Stimulated activated CD8-positive, alpha-beta memory T cell treated with anti-CD3 and anti-CD28 coated beads, Interleukin-4, amount 100 ng/mL, for 24 hours (primary cell): ENCODE results near the gene CEACAM8.
"Not testable (repeated sequence)": the region's sequence is repeated elsewhere in the genome, so short reads cannot be mapped to it uniquely, and the experiment has no call there.

ENCODE experiments used
- DNase-seq: peaks from one replicate; pipeline ENCODE4 v3.0.0-alpha.2; 2020; ENCODE audit warnings: low read depth

Gene CEACAM8

DNA sequence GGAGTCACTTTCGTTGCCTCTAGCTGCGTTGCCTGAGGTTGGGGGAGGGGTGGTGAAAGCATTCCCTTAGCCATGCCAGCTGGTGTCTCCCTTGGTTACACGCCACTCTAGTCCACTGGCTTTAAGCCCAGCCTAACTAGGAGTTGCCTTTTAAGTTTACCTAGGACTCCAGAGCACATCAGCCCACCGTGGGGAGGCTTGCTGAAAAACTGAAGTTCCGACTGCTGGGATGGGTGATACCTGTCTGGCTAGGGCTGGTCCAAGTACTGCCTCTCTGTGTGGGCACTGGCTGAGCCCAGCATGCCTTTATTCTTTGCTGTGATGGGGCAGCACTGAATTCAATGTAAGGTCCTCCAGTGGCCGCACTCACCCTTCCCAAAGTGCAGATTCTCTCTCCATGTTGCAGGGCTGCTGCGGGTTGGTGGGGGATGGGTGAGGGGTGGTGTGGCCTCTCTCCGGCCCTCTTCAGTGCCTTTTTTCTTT, 54.6 kb downstream of the CEACAM8 start:
- DNase-seq = no peak

DNA sequence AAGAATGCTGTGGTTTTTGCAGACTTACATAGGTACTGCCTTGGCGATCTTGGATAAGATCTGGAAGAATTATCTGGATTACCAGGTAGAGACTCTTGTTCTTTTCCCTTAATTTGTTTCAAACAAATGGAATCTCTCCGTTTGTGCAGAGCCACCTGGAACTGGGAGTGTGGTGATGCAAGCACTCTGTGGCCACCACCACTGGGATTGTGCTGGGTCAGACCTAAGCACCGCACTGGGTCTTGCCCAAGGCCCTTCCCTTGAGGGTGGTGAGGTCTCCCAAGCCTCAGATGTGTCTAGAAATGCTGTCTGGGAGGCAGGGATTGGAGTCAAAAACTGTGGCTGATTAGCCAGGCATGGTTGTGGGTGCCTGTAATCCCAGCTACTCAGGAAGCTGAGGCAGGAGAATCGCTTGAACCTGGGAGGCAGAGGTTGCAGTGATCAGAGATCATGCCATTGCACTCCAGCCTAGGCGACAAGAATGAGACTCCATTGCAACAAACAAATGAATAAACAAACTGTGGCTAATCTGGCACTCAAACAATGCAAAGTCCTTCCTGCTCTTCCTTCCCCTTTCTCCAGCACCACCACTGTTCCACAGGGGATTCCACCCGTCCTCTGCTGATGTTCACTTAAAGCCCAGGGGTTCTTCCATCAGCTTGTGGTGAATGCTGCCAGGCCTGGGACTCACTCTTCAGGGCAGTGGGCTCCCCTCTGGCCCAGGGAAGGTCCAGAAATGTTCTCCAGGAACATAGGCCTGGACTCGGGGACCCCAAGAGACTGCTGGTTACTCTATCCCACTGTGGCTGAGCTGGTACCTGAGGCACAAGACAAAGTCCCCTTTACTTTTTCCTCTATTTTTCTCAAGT, 55.6 kb downstream of the CEACAM8 start:
- DNase-seq = no peak

DNA sequence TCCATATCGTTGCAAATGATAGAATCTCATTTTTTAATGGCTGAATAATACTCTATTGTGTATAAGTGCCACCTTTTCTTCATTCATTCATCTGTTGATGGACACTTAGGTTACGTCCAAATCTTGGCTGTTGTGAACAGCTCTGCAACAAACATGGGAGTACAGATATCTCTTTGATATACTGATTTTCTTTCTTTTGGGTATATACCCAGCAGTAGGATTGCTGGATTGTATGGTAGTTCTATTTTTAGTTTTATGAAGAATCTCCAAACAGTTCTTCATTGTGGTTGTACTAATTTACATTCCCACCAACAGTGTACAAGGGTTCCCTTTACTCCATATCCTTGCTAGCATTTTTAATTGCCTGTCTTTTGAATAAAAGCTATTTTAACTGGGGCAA, 59.4 kb downstream of the CEACAM8 start:
- DNase-seq = not testable (repeated sequence)

DNA sequence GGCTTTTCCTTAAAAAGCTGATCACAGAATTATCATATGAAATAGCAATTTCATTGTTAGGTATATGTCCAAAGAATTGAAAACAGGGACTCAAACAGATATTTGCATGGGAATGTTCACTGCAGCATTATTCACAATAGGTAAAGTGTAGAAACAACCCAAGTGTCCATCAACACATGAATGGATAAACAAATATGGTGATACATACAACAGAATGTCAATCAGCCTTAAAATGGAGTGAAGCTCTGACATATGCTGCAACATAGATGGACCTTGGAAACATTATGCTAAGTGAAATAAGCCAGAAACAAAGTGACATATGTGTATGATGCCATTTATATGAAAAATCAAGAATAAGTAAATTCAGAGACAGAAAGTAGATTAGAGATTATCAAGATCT, 60.3 kb downstream of the CEACAM8 start:
- DNase-seq = no peak

DNA sequence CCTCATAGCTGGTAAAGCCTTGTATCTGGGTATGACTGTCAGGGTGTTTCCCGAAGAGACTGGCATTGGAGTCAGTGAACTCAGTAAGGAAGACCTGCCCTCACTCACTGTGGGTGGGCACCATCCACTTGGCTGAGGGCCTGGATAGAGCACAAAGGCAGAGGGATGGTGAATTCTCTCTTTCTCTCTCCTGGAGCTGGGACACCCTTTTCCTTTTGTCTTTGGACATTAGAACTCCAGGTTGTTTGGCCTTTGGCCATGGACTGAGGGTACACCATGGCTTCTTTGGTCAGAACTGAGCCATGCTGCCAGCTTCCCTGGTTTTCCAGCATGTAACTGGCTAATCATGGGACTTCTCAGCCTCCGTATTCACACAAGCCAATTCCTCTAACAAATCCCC, 61.8 kb downstream of the CEACAM8 start:
- no peak for DNase-seq

DNA sequence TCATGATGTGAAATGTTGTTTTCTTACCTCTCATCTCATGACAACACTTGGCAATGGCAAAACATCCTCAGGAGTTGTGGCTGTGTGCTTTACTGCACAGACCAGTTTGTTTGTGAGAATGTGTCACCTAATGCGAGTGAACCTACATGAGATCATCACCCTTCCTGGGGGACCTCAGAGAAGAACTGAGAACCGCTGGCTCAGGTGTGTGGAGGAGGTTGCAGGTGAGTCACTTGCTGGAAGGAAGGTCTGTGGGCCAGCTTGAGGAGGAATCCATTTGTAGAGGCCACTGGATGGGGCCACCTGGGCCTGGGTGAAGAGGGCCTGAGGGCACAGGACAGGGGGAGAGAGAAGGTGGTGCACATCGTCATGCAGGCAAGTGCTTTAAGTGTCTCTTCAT, 63.4 kb downstream of the CEACAM8 start:
- no peak for DNase-seq
